ENCODE measurements around the gene CFAP77.

DNA sequence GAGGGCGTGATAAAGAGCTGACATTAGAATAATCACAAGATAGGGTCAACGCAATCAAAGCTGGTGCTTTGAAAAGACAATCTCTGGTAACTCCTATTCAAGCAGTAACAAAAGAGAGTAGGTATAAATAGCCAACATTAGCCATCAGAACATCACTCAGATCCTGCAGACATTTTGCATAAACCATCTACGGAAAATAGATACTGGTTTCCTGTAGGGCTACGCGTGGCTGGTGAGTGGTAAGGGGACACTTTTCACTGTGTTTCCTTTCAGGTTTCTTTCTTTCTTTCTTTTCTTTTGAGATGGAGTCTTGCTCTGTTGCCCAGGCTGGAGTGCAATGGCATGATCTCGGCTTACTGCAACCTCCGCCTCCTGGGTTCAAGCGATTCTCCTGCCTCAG lies 25.6 kb upstream of the CFAP77 start:
- TF ChIP-seq, protein P1, sequence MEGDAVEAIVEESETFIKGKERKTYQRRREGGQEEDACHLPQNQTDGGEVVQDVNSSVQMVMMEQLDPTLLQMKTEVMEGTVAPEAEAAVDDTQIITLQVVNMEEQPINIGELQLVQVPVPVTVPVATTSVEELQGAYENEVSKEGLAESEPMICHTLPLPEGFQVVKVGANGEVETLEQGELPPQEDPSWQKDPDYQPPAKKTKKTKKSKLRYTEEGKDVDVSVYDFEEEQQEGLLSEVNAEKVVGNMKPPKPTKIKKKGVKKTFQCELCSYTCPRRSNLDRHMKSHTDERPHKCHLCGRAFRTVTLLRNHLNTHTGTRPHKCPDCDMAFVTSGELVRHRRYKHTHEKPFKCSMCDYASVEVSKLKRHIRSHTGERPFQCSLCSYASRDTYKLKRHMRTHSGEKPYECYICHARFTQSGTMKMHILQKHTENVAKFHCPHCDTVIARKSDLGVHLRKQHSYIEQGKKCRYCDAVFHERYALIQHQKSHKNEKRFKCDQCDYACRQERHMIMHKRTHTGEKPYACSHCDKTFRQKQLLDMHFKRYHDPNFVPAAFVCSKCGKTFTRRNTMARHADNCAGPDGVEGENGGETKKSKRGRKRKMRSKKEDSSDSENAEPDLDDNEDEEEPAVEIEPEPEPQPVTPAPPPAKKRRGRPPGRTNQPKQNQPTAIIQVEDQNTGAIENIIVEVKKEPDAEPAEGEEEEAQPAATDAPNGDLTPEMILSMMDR (IDR thresholded peaks at IDR 0.05) = no peak
- TF ChIP-seq POLR2A (IDR thresholded peaks at IDR 0.05) = no peak
